Raji (cell line): ENCODE results near the gene KCNQ1.

Experiments used
- POLR2A ChIP-seq: IDR thresholded peaks from 2 replicates; pipeline ENCODE4 v1.6.1; 2011; ENCODE audit warnings: low read depth, low read length, control low read depth; ENCODE audit not compliant: insufficient read depth

KCNQ1 gene

GRCh38 chr11:2649848-2650247 is 205.0 kb downstream of the KCNQ1 start:
- TF ChIP-seq POLR2A, result no peak

- TF ChIP-seq POLR2A, result no peak
These were observed 205.6 kb downstream of the KCNQ1 start for GRCh38 chr11:2650343-2650867.

- TF ChIP-seq POLR2A, result no peak
These were observed 206.3 kb downstream of the KCNQ1 start for GRCh38 chr11:2651054-2651617.

- TF ChIP-seq POLR2A, result no peak
These were observed 207.0 kb downstream of the KCNQ1 start for GRCh38 chr11:2651826-2652271.

GRCh38 chr11:2652333-2653197 is 207.8 kb downstream of the KCNQ1 start:
- no peak for TF ChIP-seq POLR2A

GRCh38 chr11:2653198-2653551 is 208.4 kb downstream of the KCNQ1 start:
- no peak for TF ChIP-seq POLR2A

- no peak for TF ChIP-seq POLR2A
These were observed 209.3 kb downstream of the KCNQ1 start for GRCh38 chr11:2653930-2654739.

GRCh38 chr11:2655016-2655719 is 210.4 kb downstream of the KCNQ1 start:
- no peak for TF ChIP-seq POLR2A

- TF ChIP-seq POLR2A, result no peak
These were observed 211.2 kb downstream of the KCNQ1 start for GRCh38 chr11:2655834-2656622.

GRCh38 chr11:2656859-2657258 is 212.1 kb downstream of the KCNQ1 start:
- TF ChIP-seq POLR2A, result no peak

- no peak for TF ChIP-seq POLR2A
These were observed 213.0 kb downstream of the KCNQ1 start for GRCh38 chr11:2657697-2658284.

GRCh38 chr11:2660357-2660939 is 215.6 kb downstream of the KCNQ1 start:
- TF ChIP-seq POLR2A, result no peak
